ENCODE measurements around the gene NOL6. TPM values are rescaled to one million over a fixed set of nuclear protein-coding genes. Genes with fewer than 3 reads are reported as not detected.
"Not testable (repeated sequence)": the region's sequence is repeated elsewhere in the genome, so short reads cannot be mapped to it uniquely, and the experiment has no call there.

NOL6 gene
- total RNA-seq, 1 experiment from 2014 or later, result 39.3 TPM

DNA sequence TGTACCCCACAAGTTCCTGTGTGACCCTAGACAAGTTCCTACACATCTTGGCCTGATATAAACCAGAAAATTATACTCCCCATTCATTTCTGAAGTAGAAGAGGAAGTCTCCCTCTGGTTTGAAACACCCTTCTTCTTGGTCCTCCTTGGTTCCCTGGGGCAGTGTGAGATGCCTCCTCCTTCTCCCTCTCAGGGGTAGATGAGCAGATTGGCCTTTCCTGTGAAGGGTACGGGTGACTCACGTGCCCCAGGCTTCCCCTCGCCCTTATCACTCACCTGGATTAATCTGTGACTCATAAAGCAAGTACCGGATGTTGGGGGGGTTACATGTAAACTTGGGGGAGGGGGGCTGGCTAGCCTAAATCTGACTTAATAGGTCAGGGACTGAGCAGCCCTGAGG is 15.3 kb downstream of the NOL6 start:
- DNase-seq, result peak; percentile 55
- Mint-ChIP-seq H3K4me3 (ENCODE audit: low read depth, unreplicated experiment) (peak overlapping the region; percentile 34), H3K27me3 (ENCODE audit: unreplicated experiment) (no peaks in the 10 kb centered on the region), H3K9me3 (ENCODE audit: low read depth, unreplicated experiment) (no peaks in the 10 kb centered on the region), H3K36me3 (ENCODE audit: insufficient read depth, unreplicated experiment) (peaks cover 6% of the 10 kb centered on the region), H3K4me1 (ENCODE audit: low read depth, unreplicated experiment) (peaks cover 28% of the 10 kb centered on the region), H3K27ac (ENCODE audit: unreplicated experiment) (peak overlapping the region; percentile 64)
- CTCF ChIA-PET, result interaction anchor here (0.7 to 1.6 kb wide), 2 partner anchors 8 to 55 kb away, joined by 3 to 4 read pairs; no protein-coding TSS in a partner anchor
- intact Hi-C loops (cut with micrococcal nuclease; ENCODE audit: unreplicated experiment), result no loop called here
- BruUV-seq (replicated peaks), result TSS peak; percentile 34
- TF ChIP-seq, protein P1, sequence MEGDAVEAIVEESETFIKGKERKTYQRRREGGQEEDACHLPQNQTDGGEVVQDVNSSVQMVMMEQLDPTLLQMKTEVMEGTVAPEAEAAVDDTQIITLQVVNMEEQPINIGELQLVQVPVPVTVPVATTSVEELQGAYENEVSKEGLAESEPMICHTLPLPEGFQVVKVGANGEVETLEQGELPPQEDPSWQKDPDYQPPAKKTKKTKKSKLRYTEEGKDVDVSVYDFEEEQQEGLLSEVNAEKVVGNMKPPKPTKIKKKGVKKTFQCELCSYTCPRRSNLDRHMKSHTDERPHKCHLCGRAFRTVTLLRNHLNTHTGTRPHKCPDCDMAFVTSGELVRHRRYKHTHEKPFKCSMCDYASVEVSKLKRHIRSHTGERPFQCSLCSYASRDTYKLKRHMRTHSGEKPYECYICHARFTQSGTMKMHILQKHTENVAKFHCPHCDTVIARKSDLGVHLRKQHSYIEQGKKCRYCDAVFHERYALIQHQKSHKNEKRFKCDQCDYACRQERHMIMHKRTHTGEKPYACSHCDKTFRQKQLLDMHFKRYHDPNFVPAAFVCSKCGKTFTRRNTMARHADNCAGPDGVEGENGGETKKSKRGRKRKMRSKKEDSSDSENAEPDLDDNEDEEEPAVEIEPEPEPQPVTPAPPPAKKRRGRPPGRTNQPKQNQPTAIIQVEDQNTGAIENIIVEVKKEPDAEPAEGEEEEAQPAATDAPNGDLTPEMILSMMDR (IDR thresholded peaks at IDR 0.05; ENCODE audit: unreplicated experiment), result no peak

- intact Hi-C loops (cut with micrococcal nuclease; ENCODE audit: unreplicated experiment), result no loop called here
- Mint-ChIP-seq H3K27ac (ENCODE audit: unreplicated experiment) (no peak overlapping the region), H3K4me1 (ENCODE audit: low read depth, unreplicated experiment) (peaks cover 39% of the 10 kb centered on the region), H3K9me3 (ENCODE audit: low read depth, unreplicated experiment) (no peaks in the 10 kb centered on the region), H3K36me3 (ENCODE audit: insufficient read depth, unreplicated experiment) (peaks cover 12% of the 10 kb centered on the region), H3K27me3 (ENCODE audit: unreplicated experiment) (no peaks in the 10 kb centered on the region), H3K4me3 (ENCODE audit: low read depth, unreplicated experiment) (no peak overlapping the region)
- TF ChIP-seq, protein P1 (IDR thresholded peaks at IDR 0.05; ENCODE audit: unreplicated experiment), result no peak
- CTCF ChIA-PET, result interaction anchor here (0.7 kb wide), 1 partner anchor 53 kb away, joined by 3 read pairs; no protein-coding TSS in a partner anchor
- DNase-seq, result no peak
- no TSS peak for BruUV-seq (replicated peaks)
These were observed 17.8 kb downstream of the NOL6 start for GRCh38 chr9:33455945-33456344.

DNA sequence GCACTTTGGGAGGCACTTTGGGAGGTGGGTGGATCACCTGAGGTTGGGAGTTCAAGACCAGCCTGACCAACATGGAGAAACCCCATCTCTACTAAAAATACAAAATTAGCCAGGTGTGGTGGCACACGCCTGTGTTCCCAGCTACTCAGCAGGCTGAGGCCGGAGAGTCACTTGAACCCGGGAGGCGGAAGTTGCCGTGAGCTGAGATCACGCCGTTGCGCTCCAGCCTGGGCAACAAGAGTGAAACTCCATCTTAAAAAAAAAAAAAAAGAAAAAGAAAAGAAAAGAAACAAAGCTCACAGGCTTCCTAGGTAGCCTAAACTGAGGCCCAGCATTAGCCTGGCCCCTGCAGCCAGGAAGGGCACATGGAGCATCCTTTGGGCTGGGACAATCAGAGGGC is 18.3 kb downstream of the NOL6 start:
- Mint-ChIP-seq H3K4me1 (ENCODE audit: low read depth, unreplicated experiment) (peaks cover 39% of the 10 kb centered on the region), H3K36me3 (ENCODE audit: insufficient read depth, unreplicated experiment) (peaks cover 12% of the 10 kb centered on the region)
- BruUV-seq (replicated peaks); H3K4me3 Mint-ChIP-seq (ENCODE audit: low read depth, unreplicated experiment); DNase-seq; intact Hi-C loops (cut with micrococcal nuclease; ENCODE audit: unreplicated experiment); H3K9me3 Mint-ChIP-seq (ENCODE audit: low read depth, unreplicated experiment); H3K27me3 Mint-ChIP-seq (ENCODE audit: unreplicated experiment); H3K27ac Mint-ChIP-seq (ENCODE audit: unreplicated experiment): not testable (repeated sequence)
- CTCF ChIA-PET, result interaction anchor here (0.7 kb wide), 1 partner anchor 52 kb away, joined by 3 read pairs; no protein-coding TSS in a partner anchor

DNA sequence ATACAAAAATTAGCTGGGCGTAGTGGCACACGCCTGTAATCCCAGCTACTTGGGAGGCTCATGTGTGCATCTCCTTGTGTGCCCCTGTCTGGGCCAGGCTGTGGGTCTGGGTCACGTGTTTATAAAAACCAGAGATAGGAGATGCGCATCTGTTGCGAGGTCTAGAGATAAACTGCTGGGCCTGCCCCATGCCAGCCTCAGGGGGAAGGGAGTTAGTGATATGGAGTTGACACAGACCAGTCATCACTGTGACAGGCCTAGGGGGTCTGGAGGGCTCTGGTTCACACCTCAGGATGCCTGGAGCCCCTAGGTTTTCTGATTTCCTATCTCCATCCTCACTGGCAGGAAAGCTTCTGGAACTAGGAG is 19.1 kb downstream of the NOL6 start:
- DNase-seq; H3K27ac Mint-ChIP-seq (ENCODE audit: unreplicated experiment); H3K4me3 Mint-ChIP-seq (ENCODE audit: low read depth, unreplicated experiment); CTCF ChIA-PET; H3K27me3 Mint-ChIP-seq (ENCODE audit: unreplicated experiment); BruUV-seq (replicated peaks); H3K9me3 Mint-ChIP-seq (ENCODE audit: low read depth, unreplicated experiment): not testable (repeated sequence)
- peaks cover 39% of the 10 kb centered on the region for H3K4me1 Mint-ChIP-seq (ENCODE audit: low read depth, unreplicated experiment)
- intact Hi-C loops (cut with micrococcal nuclease; ENCODE audit: unreplicated experiment), result loop anchor here (5.0 kb wide), 1 partner anchor 42 kb away; no protein-coding TSS in a partner anchor
- peaks cover 12% of the 10 kb centered on the region for H3K36me3 Mint-ChIP-seq (ENCODE audit: insufficient read depth, unreplicated experiment)

DNA sequence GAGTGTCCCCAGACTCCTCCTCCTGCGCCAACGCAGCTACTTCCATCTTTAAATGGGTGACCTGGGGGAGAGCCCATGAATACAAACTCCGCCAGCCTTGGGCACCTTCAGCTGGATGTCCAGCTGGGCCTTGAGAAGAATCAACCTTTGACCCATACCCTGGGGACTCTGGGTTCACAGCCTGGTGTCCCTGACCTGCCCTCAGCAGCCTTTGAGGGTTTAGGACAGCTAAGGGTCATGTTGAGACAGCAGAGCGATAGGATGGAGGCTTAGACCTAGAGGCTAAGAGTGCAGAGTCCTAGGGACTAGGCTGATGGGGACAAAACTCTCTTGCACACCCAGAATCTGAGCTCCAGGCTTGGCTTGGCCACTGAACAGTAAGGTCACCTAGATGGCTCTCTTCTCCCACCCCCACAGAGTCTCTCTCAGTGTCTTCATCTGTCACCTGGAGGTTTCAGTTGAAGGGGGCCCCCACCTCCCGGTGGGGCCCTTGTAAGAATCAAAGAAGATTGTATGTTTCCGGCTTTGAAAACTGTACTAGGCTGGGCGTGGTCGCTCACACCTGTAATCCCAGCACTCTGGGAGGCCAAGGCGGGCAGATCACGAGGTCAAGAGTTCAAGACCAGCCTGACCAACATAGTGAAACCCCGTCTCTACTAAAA is 19.6 kb downstream of the NOL6 start:
- CTCF ChIA-PET, result interaction anchor here (0.6 to 1.7 kb wide), 5 partner anchors 21 to 277 kb away, joined by 4 to 13 read pairs (median 5); partner anchors contain the start of gene AQP7

More for the DNA sequence above, 19.6 kb downstream of the NOL6 start:
- BruUV-seq (replicated peaks), result no TSS peak
- H3K4me3 Mint-ChIP-seq (ENCODE audit: low read depth, unreplicated experiment), result no peak overlapping the region
- no peak for DNase-seq
- no peak overlapping the region for H3K27ac Mint-ChIP-seq (ENCODE audit: unreplicated experiment)
- peaks cover 12% of the 10 kb centered on the region for H3K36me3 Mint-ChIP-seq (ENCODE audit: insufficient read depth, unreplicated experiment)
- intact Hi-C loops (cut with micrococcal nuclease; ENCODE audit: unreplicated experiment), result loop anchor here (5.0 kb wide), 1 partner anchor 42 kb away; no protein-coding TSS in a partner anchor
- H3K9me3 Mint-ChIP-seq (ENCODE audit: low read depth, unreplicated experiment), result no peaks in the 10 kb centered on the region
- peaks cover 39% of the 10 kb centered on the region for H3K4me1 Mint-ChIP-seq (ENCODE audit: low read depth, unreplicated experiment)
- no peaks in the 10 kb centered on the region for H3K27me3 Mint-ChIP-seq (ENCODE audit: unreplicated experiment)
- TF ChIP-seq, protein P1 (IDR thresholded peaks at IDR 0.05; ENCODE audit: unreplicated experiment), result no peak
